Measurements from ENCODE around the gene DZIP3.

The DZIP3 gene

DNA sequence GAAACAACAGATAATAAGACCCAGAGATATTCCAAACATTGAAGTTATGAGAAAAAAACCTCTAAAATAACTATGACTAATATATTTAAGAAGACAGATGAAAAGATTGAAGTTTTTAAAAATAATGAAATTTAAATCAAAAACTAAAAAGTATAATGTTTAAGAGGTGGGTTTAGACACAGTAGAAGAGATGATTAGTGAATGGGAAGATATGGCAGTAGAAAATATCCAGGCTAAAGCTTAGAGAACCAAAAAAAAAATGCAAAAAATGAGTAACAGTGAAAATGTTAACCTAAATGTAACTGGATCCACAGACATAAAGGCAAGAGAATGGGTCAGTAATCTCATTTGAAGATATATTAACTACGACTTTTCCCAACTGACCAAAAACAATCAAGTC is 115.5 kb downstream of the DZIP3 start:
- ATAC-seq = no peak
- TF ChIP-seq PPARA (CRISPR knock-in tag; IDR thresholded peaks at IDR 0.05; ENCODE audit: borderline replicate concordance) = no peak
- TF ChIP-seq ZFP30 (CRISPR knock-in tag; IDR thresholded peaks at IDR 0.05) = peak; percentile 92

GRCh38 chr3:108713009-108713516 is 123.5 kb downstream of the DZIP3 start:
- TF ChIP-seq TOX (CRISPR knock-in tag; IDR thresholded peaks at IDR 0.05; ENCODE audit: borderline replicate concordance) (no peak), ARNTL (CRISPR knock-in tag; IDR thresholded peaks at IDR 0.05; ENCODE audit: borderline replicate concordance, low read depth) (no peak), PPARA (CRISPR knock-in tag; IDR thresholded peaks at IDR 0.05; ENCODE audit: borderline replicate concordance) (no peak), ZFP3 (CRISPR knock-in tag; IDR thresholded peaks at IDR 0.05) (no peak), ISL1 (CRISPR knock-in tag; IDR thresholded peaks at IDR 0.05) (no peak), POU6F1 (CRISPR knock-in tag; IDR thresholded peaks at IDR 0.05; ENCODE audit: borderline replicate concordance, low read depth) (no peak), RARB (CRISPR knock-in tag; IDR thresholded peaks at IDR 0.05) (no peak)
- TF ChIP-seq, protein P1, sequence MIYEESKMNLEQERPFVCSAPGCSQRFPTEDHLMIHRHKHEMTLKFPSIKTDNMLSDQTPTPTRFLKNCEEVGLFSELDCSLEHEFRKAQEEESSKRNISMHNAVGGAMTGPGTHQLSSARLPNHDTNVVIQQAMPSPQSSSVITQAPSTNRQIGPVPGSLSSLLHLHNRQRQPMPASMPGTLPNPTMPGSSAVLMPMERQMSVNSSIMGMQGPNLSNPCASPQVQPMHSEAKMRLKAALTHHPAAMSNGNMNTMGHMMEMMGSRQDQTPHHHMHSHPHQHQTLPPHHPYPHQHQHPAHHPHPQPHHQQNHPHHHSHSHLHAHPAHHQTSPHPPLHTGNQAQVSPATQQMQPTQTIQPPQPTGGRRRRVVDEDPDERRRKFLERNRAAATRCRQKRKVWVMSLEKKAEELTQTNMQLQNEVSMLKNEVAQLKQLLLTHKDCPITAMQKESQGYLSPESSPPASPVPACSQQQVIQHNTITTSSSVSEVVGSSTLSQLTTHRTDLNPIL (CRISPR knock-in tag; IDR thresholded peaks at IDR 0.05; ENCODE audit: low read depth) = no peak
- no peak for ATAC-seq

DNA sequence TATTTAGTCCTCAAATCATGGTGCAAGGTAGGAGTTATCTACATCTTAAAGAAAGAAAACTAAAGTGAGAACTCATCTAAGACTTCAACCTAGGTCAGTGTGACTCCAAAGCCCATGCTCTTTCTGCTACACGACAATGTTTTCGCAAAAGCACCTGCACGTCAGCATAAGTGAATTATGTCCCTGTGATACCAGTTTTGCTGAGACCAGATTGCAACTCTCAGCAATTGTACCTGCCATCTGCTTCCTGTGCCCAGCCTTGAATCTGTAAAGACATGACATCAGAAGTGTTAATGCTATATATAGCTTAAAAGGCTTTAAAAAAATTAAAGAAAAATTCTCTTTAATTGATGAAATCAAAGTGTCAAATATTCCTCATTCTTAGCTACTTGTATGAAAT is 124.3 kb downstream of the DZIP3 start:
- TF ChIP-seq BACH2 (CRISPR knock-in tag; IDR thresholded peaks at IDR 0.05; ENCODE audit: borderline replicate concordance) (no peak), ZFP30 (CRISPR knock-in tag; IDR thresholded peaks at IDR 0.05) (no peak)

GRCh38 chr3:108718454-108718853 is 128.9 kb downstream of the DZIP3 start:
- TF ChIP-seq ISL1 (CRISPR knock-in tag; IDR thresholded peaks at IDR 0.05) (no peak), TCF4 (CRISPR knock-in tag; IDR thresholded peaks at IDR 0.05; ENCODE audit: borderline replicate concordance) (no peak), ZFP3 (CRISPR knock-in tag; IDR thresholded peaks at IDR 0.05) (no peak), GLIS3 (CRISPR knock-in tag; IDR thresholded peaks at IDR 0.05) (no peak), POU6F1 (CRISPR knock-in tag; IDR thresholded peaks at IDR 0.05; ENCODE audit: borderline replicate concordance, low read depth) (no peak), PPARA (CRISPR knock-in tag; IDR thresholded peaks at IDR 0.05; ENCODE audit: borderline replicate concordance) (no peak), ZNF70 (CRISPR knock-in tag; IDR thresholded peaks at IDR 0.05) (no peak), ESRRG (CRISPR knock-in tag; IDR thresholded peaks at IDR 0.05) (no peak), OSR1 (CRISPR knock-in tag; IDR thresholded peaks at IDR 0.05) (no peak), PATZ1 (CRISPR knock-in tag; IDR thresholded peaks at IDR 0.05; ENCODE audit: borderline replicate concordance) (no peak), TSHZ2 (CRISPR knock-in tag; IDR thresholded peaks at IDR 0.05) (no peak), TOX (CRISPR knock-in tag; IDR thresholded peaks at IDR 0.05; ENCODE audit: borderline replicate concordance) (no peak), ZC3H10 (CRISPR knock-in tag; IDR thresholded peaks at IDR 0.05) (no peak), ZNF8 (CRISPR knock-in tag; IDR thresholded peaks at IDR 0.05) (no peak), ZNF565 (CRISPR knock-in tag; conservative IDR thresholded peaks at IDR 0.05; ENCODE audit: low read depth) (no peak)
- TF ChIP-seq, protein P2, sequence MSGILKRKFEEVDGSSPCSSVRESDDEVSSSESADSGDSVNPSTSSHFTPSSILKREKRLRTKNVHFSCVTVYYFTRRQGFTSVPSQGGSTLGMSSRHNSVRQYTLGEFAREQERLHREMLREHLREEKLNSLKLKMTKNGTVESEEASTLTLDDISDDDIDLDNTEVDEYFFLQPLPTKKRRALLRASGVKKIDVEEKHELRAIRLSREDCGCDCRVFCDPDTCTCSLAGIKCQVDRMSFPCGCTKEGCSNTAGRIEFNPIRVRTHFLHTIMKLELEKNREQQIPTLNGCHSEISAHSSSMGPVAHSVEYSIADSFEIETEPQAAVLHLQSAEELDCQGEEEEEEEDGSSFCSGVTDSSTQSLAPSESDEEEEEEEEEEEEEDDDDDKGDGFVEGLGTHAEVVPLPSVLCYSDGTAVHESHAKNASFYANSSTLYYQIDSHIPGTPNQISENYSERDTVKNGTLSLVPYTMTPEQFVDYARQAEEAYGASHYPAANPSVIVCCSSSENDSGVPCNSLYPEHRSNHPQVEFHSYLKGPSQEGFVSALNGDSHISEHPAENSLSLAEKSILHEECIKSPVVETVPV (CRISPR knock-in tag; IDR thresholded peaks at IDR 0.05) = no peak
- ATAC-seq = no peak

More for the DNA sequence above, 124.3 kb downstream of the DZIP3 start:
- ATAC-seq = no peak
